AG09319 (cell line): ENCODE measurements around the gene SRPRA.
"Not testable (repeated sequence)": the region's sequence is repeated elsewhere in the genome, so short reads cannot be mapped to it uniquely, and the experiment has no call there.

Source experiments
- DNase-seq: peaks from one replicate; pipeline ENCODE4 v3.0.0-alpha.2; 2010; ENCODE audit warnings: low read depth; ENCODE audit errors: extremely low read depth
- TF ChIP-seq, protein P1 (sequence below): IDR thresholded peaks from 2 replicates; pipeline ENCODE4 v1.5.1; 2011; ENCODE audit warnings: low read depth, mild to moderate bottlenecking, inconsistent platforms, low read length, moderate library complexity

The SRPRA gene

GRCh38 chr11:126310992-126311310 lies 42.3 kb upstream of the SRPRA start:
- TF ChIP-seq, protein P1, sequence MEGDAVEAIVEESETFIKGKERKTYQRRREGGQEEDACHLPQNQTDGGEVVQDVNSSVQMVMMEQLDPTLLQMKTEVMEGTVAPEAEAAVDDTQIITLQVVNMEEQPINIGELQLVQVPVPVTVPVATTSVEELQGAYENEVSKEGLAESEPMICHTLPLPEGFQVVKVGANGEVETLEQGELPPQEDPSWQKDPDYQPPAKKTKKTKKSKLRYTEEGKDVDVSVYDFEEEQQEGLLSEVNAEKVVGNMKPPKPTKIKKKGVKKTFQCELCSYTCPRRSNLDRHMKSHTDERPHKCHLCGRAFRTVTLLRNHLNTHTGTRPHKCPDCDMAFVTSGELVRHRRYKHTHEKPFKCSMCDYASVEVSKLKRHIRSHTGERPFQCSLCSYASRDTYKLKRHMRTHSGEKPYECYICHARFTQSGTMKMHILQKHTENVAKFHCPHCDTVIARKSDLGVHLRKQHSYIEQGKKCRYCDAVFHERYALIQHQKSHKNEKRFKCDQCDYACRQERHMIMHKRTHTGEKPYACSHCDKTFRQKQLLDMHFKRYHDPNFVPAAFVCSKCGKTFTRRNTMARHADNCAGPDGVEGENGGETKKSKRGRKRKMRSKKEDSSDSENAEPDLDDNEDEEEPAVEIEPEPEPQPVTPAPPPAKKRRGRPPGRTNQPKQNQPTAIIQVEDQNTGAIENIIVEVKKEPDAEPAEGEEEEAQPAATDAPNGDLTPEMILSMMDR: no peak
- DNase-seq: no peak

DNA sequence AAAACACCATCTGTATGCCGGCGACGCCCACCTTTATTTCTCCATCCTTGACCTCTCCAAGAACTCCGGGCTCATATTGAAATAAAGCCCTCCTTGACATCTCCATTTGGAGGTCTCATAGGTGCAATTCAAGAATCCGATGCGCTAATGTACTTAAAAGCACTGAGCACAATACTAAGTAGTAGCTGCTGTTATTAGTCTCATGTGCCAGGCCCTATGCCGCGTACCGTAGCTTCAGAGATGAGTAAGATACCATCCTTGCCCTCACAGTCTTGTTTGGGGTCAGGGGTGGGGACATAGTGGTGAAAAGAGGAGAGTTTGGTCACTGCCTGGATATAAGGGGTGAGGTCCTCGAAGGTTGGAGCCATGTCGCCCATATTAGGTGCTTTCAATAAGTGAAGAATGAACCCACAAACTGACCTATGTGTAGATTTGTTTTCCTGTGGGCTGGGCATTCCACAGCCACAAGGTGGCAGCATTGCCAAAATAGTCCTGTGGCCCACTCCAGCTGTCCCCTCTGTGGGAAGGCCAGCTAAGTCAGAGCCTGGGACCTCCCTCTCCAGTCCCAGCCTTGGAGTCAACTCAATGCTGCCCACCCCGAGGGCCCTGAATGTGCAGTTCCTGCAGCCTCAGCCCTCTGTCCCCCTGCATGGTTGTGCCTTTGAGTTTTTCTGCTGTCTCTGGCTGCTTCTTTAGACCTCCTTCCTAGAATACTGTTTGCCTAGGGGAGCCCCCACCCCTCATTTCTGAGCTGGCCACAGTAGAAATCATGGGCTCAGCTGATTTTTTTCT lies 41.7 kb upstream of the SRPRA start:
- TF ChIP-seq, protein P1: peak; percentile 90
- DNase-seq: no peak

DNA sequence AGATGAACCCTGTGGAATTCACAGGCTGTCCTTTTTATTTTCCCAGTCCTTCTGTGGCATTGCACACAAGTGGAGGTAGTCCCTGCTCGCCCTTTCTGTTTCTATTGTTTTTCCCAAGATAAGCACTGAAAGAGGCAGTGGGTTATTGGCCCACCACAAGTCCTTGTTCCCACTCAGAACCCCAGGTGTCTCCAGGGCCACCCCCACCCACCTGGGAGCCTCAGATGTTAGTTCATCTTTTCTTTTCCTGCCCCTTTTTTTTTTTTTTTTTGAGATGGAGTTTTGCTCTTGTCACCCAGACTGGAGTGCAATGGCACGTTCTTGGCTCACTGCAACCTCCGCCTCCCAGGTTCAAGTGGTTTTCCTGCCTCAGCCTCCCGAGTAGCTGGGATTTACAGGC lies 40.1 kb upstream of the SRPRA start:
- DNase-seq: not testable (repeated sequence)

- no peak for DNase-seq
- TF ChIP-seq, protein P1: no peak
Measured at GRCh38 chr11:126308271-126308671, 39.6 kb upstream of the SRPRA start.

DNA sequence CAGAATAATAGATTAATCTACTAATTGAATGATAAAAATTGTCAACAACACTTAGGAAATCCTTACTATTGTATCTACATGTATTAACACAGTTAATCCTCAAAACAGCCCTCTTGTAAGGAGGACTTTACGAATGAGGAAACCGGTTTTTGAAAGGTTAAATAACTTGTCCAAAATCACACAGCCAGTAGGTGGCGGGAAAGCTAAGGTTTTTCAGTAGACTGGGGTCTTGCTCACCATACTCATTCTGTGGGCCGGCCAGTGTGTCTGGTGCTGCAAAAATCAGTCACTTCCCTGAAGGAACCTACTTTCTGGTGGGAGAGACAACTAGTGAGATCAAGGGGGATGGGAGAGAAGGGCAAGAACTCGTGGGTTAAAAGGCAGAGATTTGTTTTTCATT lies 39.0 kb upstream of the SRPRA start:
- TF ChIP-seq, protein P1: peak; percentile 46
- DNase-seq: no peak

GRCh38 chr11:126305699-126306098 lies 37.0 kb upstream of the SRPRA start:
- no peak for DNase-seq
- TF ChIP-seq, protein P1: no peak

DNA sequence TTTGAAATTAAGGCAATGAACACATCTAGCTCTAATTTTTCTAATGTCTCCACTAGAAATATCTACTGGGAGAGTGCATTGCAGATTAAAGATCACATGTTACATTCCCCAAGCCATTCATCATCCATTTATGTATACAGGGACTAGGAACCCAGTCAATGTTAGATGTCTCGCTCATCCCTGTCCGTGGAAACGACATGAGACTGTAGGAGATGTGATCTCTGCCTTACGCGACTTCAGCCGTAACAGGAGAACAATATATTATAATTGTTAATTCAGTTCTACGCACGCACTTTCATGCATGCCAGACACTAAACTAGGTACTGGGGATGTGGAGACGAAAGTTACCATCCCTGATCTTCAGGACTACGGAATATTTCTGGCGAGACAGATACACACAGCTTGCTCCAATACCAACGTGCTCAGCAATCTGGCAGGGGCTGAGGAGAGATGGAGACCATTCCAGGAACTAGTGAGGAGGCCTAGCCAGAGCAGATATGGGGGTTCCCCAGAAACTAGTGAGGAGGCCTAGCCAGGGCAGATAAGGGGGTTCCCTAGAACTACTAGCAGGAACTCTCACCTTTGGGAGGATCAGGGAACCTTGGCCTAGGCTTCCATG lies 35.9 kb upstream of the SRPRA start:
- no peak for DNase-seq
- TF ChIP-seq, protein P1: no peak
